B cell (primary cell): Measurements from ENCODE around the gene PPP6R3.

Experiments used
- EZH2 ChIP-seq: IDR thresholded peaks from 2 replicates; pipeline ENCODE4 v1.6.1; 2012; ENCODE audit warnings: borderline replicate concordance, low read depth, mild to moderate bottlenecking, moderate library complexity, low read length; ENCODE audit not compliant: insufficient read depth, poor library complexity, severe bottlenecking
- TF ChIP-seq, protein P1 (sequence below): fragments of 200-600 bp; IDR thresholded peaks from one replicate; pipeline ENCODE4 v1.8.0; 2022; ENCODE audit warnings: antibody characterized with exemption, mild to moderate bottlenecking

- TF ChIP-seq, protein P1, sequence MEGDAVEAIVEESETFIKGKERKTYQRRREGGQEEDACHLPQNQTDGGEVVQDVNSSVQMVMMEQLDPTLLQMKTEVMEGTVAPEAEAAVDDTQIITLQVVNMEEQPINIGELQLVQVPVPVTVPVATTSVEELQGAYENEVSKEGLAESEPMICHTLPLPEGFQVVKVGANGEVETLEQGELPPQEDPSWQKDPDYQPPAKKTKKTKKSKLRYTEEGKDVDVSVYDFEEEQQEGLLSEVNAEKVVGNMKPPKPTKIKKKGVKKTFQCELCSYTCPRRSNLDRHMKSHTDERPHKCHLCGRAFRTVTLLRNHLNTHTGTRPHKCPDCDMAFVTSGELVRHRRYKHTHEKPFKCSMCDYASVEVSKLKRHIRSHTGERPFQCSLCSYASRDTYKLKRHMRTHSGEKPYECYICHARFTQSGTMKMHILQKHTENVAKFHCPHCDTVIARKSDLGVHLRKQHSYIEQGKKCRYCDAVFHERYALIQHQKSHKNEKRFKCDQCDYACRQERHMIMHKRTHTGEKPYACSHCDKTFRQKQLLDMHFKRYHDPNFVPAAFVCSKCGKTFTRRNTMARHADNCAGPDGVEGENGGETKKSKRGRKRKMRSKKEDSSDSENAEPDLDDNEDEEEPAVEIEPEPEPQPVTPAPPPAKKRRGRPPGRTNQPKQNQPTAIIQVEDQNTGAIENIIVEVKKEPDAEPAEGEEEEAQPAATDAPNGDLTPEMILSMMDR: no peak
- no peak for TF ChIP-seq EZH2
Observed at GRCh38 chr11:68473693-68474092, 13.1 kb downstream of the PPP6R3 start.
